K562 (cell line): ENCODE data around the gene PI16. TPM values are rescaled to one million over a fixed set of nuclear protein-coding genes. Genes with fewer than 3 reads are reported as not detected.

Source experiments
- ATAC-seq: fragments of 200-7000 bp; cut with Tn5 transposase; 3 replicates; pipeline ENCODE4 v1.9.1; 2020; ENCODE audit warnings: moderate library complexity
- BruUV-seq: library from RNA; stranded (reverse); fragments of 400-500 nt; replicated peaks from 2 replicates; lab custom pipeline; 2021; lab: Mats Ljungman, UMichigan
- CTCF ChIA-PET: fragments of 300-600 bp; formaldehyde crosslinking; extraction: SDS; loops from one replicate; lab custom pipeline; 2021; ENCODE audit warnings: low intra/inter-chr PET ratio; lab: Yijun Ruan, JAX
- POLR2A ChIA-PET: fragments of 300-600, 350-650 bp; sonication (Branson Sonifier 250); formaldehyde crosslinking; extraction: SDS; loops from one replicate; lab custom pipeline; 2021; ENCODE audit warnings: antibody characterized with exemption, inconsistent platforms; lab: Yijun Ruan, JAX
- DNase-seq, 4 experiments: peaks; one replicate each; pipeline versions ENCODE4 v3.0.0 to v3.0.0-alpha.2; 2011 to 2018; ENCODE audit warnings: low spot score in 3 of 4, mixed read lengths in 3 of 4; ENCODE audit errors: extremely low read depth in 1 of 4
- FAIRE-seq: peaks from 2 replicates; lab custom pipeline; 2011; peaks lifted over from hg19 to GRCh38; lab: Jason Lieb, UNC
- H2AFZ ChIP-seq: 2 replicates; pipeline ENCODE4 v1.6.0; 2011; ENCODE audit warnings: low read depth, low read length, control low read depth, inconsistent platforms
- H3K27ac ChIP-seq: fragments of 200-600 bp; 3 replicates; pipeline ENCODE4 v1.8.0; 2011; ENCODE audit warnings: low read depth, mild to moderate bottlenecking, control low read depth, inconsistent platforms, low read length, moderate library complexity, mixed read lengths; ENCODE audit errors: extremely low read depth
- H3K27me3 ChIP-seq, 2 experiments: fragments of 300-600 bp in 1 of 2; 2 replicates in 1 of 2; 3 replicates in 1 of 2; pipeline versions ENCODE4 v1.6.0 to v1.8.0; 2011; ENCODE audit warnings: inconsistent platforms in 2 of 2, low read length in 2 of 2, mild to moderate bottlenecking in 1 of 2, mixed read lengths in 1 of 2, moderate library complexity in 1 of 2; ENCODE audit not compliant: control insufficient read depth in 2 of 2, insufficient read depth in 2 of 2
- H3K36me3 ChIP-seq: fragments of 300-600 bp; 3 replicates; pipeline ENCODE4 v1.8.0; 2011; ENCODE audit warnings: mild to moderate bottlenecking, low read length, inconsistent platforms; ENCODE audit not compliant: control insufficient read depth, insufficient read depth
- H3K4me1 ChIP-seq, 2 experiments: fragments of 200-600 bp in 1 of 2; replicated peaks in 1 of 2; 2 replicates in 1 of 2; 3 replicates in 1 of 2; pipeline versions ENCODE4 v1.5.1 to v1.8.0; 2011; ENCODE audit warnings: inconsistent platforms in 2 of 2, low read length in 2 of 2, mild to moderate bottlenecking in 1 of 2, mixed read lengths in 1 of 2, moderate library complexity in 1 of 2; ENCODE audit not compliant: control insufficient read depth in 2 of 2, insufficient read depth in 2 of 2
- H3K4me2 ChIP-seq: 2 replicates; pipeline ENCODE4 v1.6.1; 2011; ENCODE audit warnings: low read length, control low read depth, inconsistent platforms, mixed read lengths; ENCODE audit not compliant: insufficient read depth
- H3K4me3 ChIP-seq: fragments of 200-600 bp; sonication (generic), shearing (Covaris generic); 2 replicates; pipeline ENCODE4 v1.5.1; 2016; ENCODE audit warnings: control low read depth, inconsistent platforms
- H3K79me2 ChIP-seq: fragments of 200-600 bp; 3 replicates; pipeline ENCODE4 v1.8.0; 2011; ENCODE audit warnings: low read length, inconsistent platforms; ENCODE audit not compliant: control insufficient read depth, insufficient read depth
- H3K9ac ChIP-seq, 2 experiments: 2 replicates each; pipeline versions ENCODE4 v1.6.0 to v1.6.1; 2011; ENCODE audit warnings: low read depth in 2 of 2, low read length in 2 of 2, control low read depth in 1 of 2, inconsistent platforms in 1 of 2, mild to moderate bottlenecking in 1 of 2, mixed read lengths in 1 of 2; ENCODE audit not compliant: insufficient read depth in 1 of 2
- H3K9me1 ChIP-seq: one replicate; pipeline ENCODE4 v1.6.0; 2011; ENCODE audit warnings: inconsistent platforms, mild to moderate bottlenecking, low read length, moderate library complexity; ENCODE audit not compliant: control insufficient read depth, insufficient read depth
- H3K9me3 ChIP-seq: replicated peaks from 2 replicates; pipeline ENCODE4 v1.5.1; 2011; ENCODE audit warnings: low read depth, low read length, inconsistent platforms; ENCODE audit not compliant: control insufficient read depth, insufficient read depth
- H4K20me1 ChIP-seq: replicated peaks from 2 replicates; pipeline ENCODE4 v1.6.1; 2011; ENCODE audit warnings: low read length, inconsistent platforms, mixed read lengths; ENCODE audit not compliant: control insufficient read depth, insufficient read depth
- BCOR ChIP-seq: fragments of 450-650 bp; IDR thresholded peaks from 2 replicates; pipeline ENCODE4 v1.6.1; 2016
- KDM1A ChIP-seq, 2 experiments: fragments of 450-650 bp; IDR thresholded peaks; 2 replicates each; pipeline ENCODE4 v1.6.1; 2016; ENCODE audit warnings: mild to moderate bottlenecking in 2 of 2
- RBM25 ChIP-seq: fragments of 200-400 bp; formaldehyde crosslinking; IDR thresholded peaks from 2 replicates; pipeline ENCODE4 v1.6.1; 2018; ENCODE audit warnings: low read length, low read depth, moderate library complexity; ENCODE audit not compliant: severe bottlenecking
- ZFP36 ChIP-seq: fragments of 150-350 bp; IDR thresholded peaks from 2 replicates; pipeline ENCODE4 v1.6.1; 2018; ENCODE audit warnings: low read length, low read depth; ENCODE audit not compliant: partially characterized antibody
- ZNF239 ChIP-seq: fragments of 250-450 bp; sonication (Bioruptor Pico); IDR thresholded peaks from 2 replicates; pipeline ENCODE4 v1.4.0; 2020; ENCODE audit warnings: mild to moderate bottlenecking
- WGBS: fragments of 100-300 bp; shearing (Covaris generic); methylation state at CpG from one replicate; pipeline ENCODE4 v1.1.6; 2016; ENCODE audit warnings: low coverage, mixed read lengths; ENCODE audit not compliant: insufficient coverage; ENCODE audit errors: missing lambda C conversion rate; 5-methylcytosine and 5-hydroxymethylcytosine counted together
- in situ Hi-C: fragments of 300-500 bp; cut with MboI; formaldehyde crosslinking; loops from 4 replicates; pipeline ENCODE4 v1.15.0; 2018; ENCODE audit warnings: inconsistent platforms, mixed read lengths
- intact Hi-C: fragments of 100-400 bp; cut with micrococcal nuclease; formaldehyde crosslinking; loops from 2 replicates; pipeline ENCODE4 v1.14.2; 2022
- polyA plus RNA-seq, 8 experiments: library from polyadenylated mRNA; depleted of rRNA in 4 of 8; stranded (reverse) in 5 of 8; unstranded in 3 of 8; fragments of >200 nt; fragmentation: Nextera tagmentation in 2 of 8; fragmentation: Illumina TruSeq in 1 of 8; extraction: Ambion mirVana in 2 of 8; extraction: Trizol in 1 of 8; gene quantifications; 2 replicates each; pipeline versions ENCODE4 v1.2.1 to v1.2.3, GENCODE V29; 2011 to 2014; ENCODE audit warnings: inconsistent platforms in 1 of 8, missing spikeins in 1 of 8
- total RNA-seq, 7 experiments: library from RNA; depleted of rRNA in 6 of 7; stranded (reverse); fragments of >200 nt in 6 of 7; fragmentation: Illumina TruSeq in 2 of 7; extraction: Trizol in 2 of 7; gene quantifications; 2 replicates each; pipeline versions ENCODE4 v1.2.1 to v1.2.3, GENCODE V29; 2011 to 2021; ENCODE audit warnings: low replicate concordance in 1 of 7
- TF ChIP-seq, protein P1 (sequence below): sonication (generic); formaldehyde crosslinking; IDR thresholded peaks from 2 replicates; pipeline ENCODE4 v1.8.1; 2023; ENCODE audit warnings: mild to moderate bottlenecking, missing genetic modification reagents
- TF ChIP-seq, protein P2 (sequence below): sonication (generic); formaldehyde crosslinking; IDR thresholded peaks from 2 replicates; pipeline ENCODE4 v1.8.0; 2022; ENCODE audit warnings: mild to moderate bottlenecking, low read depth, missing genetic modification reagents

PI16 gene
- total and polyA plus RNA-seq, 9 of the 15 experiments (the other 6 are each of a cell fraction or from before 2014, with no cell fraction given), result 0.06 to 0.18 TPM; not detected in 7

DNA sequence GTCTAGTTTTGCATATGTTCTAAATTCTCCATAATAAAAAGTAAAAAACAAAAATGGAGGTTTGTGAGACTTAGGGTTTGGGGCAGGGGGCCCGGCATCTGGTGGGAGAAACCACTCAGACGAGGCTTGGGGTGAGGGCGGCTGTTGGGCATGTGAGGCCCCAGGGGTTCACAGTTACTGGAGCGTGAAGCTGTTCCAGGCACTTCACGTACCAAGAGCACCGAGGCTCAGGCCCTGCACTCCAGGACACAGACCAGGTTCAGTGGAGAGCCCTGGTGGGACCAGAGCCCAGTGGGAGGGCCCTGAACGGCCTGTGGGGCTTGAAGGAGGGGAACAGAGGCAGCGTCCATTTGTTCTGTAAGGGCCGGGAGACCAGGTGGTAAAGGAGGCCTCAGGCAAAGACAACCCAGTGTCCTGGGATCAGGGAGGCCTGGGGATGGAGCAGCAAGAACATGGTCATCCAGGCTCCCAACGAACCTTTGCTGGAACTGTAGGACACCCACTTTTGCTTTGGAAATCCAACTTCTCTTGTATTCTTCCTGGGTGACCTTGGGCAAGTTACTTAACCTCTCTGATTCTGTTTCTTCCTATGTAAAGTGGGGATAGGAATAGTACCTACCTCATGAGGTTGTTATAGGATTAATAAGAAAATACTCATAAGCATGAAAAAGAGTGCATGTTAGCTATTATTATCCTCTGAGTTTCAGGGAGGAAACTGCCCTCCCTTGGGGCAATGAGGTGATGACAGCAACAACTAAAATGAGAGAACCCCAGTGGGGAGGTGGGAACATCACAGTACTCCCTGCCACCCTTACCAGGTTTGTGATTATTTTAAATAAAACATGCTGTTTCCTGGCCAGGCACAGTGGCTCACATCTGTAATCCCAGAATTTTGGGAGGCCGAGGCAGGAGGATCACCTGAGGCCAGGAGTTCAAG, 49.8 kb downstream of the PI16 start:
- 37% methylated on average over 11 of the region's 11 CpGs for WGBS
- TF ChIP-seq RBM25, result peak; percentile 83
- TF ChIP-seq, protein P1, sequence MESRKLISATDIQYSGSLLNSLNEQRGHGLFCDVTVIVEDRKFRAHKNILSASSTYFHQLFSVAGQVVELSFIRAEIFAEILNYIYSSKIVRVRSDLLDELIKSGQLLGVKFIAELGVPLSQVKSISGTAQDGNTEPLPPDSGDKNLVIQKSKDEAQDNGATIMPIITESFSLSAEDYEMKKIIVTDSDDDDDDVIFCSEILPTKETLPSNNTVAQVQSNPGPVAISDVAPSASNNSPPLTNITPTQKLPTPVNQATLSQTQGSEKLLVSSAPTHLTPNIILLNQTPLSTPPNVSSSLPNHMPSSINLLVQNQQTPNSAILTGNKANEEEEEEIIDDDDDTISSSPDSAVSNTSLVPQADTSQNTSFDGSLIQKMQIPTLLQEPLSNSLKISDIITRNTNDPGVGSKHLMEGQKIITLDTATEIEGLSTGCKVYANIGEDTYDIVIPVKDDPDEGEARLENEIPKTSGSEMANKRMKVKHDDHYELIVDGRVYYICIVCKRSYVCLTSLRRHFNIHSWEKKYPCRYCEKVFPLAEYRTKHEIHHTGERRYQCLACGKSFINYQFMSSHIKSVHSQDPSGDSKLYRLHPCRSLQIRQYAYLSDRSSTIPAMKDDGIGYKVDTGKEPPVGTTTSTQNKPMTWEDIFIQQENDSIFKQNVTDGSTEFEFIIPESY (CRISPR knock-in tag), result no peak
- peak in 1 of 2 experiments; percentile 62; a peak in 2 of 4 replicates for TF ChIP-seq KDM1A (IDR thresholded peaks at IDR 0.05)
- TF ChIP-seq, protein P2, sequence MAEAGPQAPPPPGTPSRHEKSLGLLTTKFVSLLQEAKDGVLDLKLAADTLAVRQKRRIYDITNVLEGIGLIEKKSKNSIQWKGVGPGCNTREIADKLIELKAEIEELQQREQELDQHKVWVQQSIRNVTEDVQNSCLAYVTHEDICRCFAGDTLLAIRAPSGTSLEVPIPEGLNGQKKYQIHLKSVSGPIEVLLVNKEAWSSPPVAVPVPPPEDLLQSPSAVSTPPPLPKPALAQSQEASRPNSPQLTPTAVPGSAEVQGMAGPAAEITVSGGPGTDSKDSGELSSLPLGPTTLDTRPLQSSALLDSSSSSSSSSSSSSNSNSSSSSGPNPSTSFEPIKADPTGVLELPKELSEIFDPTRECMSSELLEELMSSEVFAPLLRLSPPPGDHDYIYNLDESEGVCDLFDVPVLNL (CRISPR knock-in tag), result no peak
- peak; percentile 59 for TF ChIP-seq ZFP36
- no peak for TF ChIP-seq ZNF239 (CRISPR knock-in tag)
- peak; percentile 76; the same call in 1 of the 2 replicates for TF ChIP-seq BCOR
- no peaks in the 10 kb centered on the region for H3K79me2 ChIP-seq
- ATAC-seq (no peak), DNase-seq (no peak), FAIRE-seq (no peak)
- H3K27ac ChIP-seq, result no peak overlapping the region
- peaks cover 2 to 12% of the 10 kb centered on the region in 2 experiments; a peak in 3 of 5 replicates for H3K4me1 ChIP-seq
- no TSS peak for BruUV-seq
- no peak overlapping the region for H2AFZ ChIP-seq
- H3K27me3 ChIP-seq, result peaks cover 28 to 62% of the 10 kb centered on the region in 2 experiments
- H3K4me2 ChIP-seq, result no peak overlapping the region
- no peaks in the 10 kb centered on the region for H3K9me3 ChIP-seq
- H3K9ac ChIP-seq, result peak overlapping the region in 1 of 2 experiments; percentile 1; a peak in 1 of 4 replicates
- H4K20me1 ChIP-seq, result peaks cover 3% of the 10 kb centered on the region; the same call in 1 of the 2 replicates
- no peak overlapping the region for H3K4me3 ChIP-seq
- in situ Hi-C loops (loop anchor here (5.0 to 25.0 kb wide), 2 partner anchors 232 to 1483 kb away; no protein-coding TSS in a partner anchor), intact Hi-C loops (loop anchor here (10.0 kb wide), 1 partner anchor 390 kb away; no protein-coding TSS in a partner anchor)
- H3K36me3 ChIP-seq, result no peaks in the 10 kb centered on the region
- H3K9me1 ChIP-seq, result no peaks in the 10 kb centered on the region
- ChIA-PET CTCF (no interaction called here), POLR2A (interaction anchor here (0.9 kb wide), 1 partner anchor 13 kb away, joined by 5 read pairs; no protein-coding TSS in a partner anchor)
